Activated CD4-positive, alpha-beta T cell treated with anti-CD3 and anti-CD28 coated beads, Interleukin-2, amount 50 U/mL, for 16 hours (primary cell): Measurements from ENCODE around the gene NEAT1.
A peak's percentile ranks its signal among the peaks of the same experiment; 100 is the strongest.
"Not testable (repeated sequence)": the region's sequence is repeated elsewhere in the genome, so short reads cannot be mapped to it uniquely, and the experiment has no call there.

Experiments used
- DNase-seq: peaks from one replicate; pipeline ENCODE4 v3.0.0-alpha.2; 2020

NEAT1 gene

DNA sequence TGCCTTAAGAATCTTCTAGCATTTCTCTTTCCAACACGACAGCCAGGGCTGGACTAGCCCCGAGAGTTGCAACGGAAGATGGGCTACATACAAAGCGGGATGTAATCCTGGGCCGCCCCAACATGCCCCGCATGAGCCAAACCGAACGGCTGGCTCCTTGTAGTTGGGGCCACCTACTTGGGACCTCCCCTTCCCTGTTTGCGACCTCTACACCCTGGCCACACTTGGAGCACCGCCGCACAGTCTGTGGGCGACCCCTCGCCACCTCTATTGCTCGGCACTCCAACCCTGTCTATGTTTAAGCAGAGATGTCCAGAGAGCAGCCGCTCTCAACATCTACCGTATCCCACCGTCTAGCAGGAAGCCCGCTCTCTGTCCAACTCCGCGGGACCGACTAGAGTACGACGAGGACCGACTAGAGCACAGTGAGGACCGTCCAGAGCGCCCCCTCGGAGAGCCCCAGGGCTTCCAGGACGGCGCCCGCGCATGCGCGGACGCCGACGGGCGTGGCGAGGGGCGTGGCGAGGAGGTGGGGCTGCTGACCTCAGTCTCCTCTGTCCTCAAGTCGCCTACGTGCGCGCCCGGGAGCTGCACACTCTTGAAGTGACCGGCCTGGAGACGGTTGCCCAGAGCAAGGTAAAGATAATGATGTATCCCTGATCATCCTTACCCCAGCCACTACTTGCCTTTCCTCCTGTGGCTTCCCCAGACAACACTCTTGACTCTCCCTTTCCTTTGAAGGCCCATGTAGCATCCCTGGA is 32.3 kb downstream of the NEAT1 start:
- DNase-seq, result peak; percentile 89

GRCh38 chr11:65456418-65456817 is 33.8 kb downstream of the NEAT1 start:
- no peak for DNase-seq

- DNase-seq, result no peak
Observed at GRCh38 chr11:65459552-65459951, 37.0 kb downstream of the NEAT1 start.

DNA sequence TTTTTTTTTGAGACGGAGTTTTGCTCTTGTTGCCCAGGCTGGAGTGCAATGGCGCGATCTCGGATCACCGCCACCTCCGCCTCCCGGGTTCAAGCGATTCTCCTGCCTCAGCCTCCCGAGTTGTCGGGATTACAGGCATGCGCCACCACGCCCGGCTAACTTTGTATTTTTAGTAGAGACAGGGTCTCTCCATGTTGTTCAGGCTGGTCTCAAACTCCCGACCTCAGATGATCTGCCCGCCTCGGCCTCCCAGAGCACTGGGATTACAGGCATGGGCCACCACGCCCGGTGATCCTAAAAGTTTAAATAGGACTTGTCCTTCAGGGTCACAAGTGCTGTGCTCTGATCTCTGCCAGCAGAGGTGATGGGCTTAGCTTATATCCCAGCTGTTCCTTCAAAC is 42.9 kb downstream of the NEAT1 start:
- not testable (repeated sequence) for DNase-seq

DNA sequence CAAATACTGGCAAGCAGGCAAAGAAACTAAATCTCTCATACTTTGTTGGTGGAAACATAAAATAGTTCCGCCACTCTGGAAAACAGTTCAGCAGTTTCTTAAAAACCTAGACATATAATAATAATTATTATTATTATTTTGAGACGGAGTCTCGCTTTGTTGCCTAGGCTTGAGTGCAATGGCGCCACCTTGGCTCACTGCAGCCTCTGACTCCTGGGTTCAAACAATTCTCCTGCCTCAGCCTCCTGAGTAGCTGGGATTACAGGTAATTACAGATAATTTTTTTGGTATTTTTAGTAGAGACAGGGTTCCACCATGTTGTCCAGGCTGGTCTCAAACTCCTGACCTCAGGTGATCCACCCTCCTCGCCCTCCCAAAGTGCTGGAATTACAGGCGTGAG is 44.7 kb downstream of the NEAT1 start:
- not testable (repeated sequence) for DNase-seq

DNA sequence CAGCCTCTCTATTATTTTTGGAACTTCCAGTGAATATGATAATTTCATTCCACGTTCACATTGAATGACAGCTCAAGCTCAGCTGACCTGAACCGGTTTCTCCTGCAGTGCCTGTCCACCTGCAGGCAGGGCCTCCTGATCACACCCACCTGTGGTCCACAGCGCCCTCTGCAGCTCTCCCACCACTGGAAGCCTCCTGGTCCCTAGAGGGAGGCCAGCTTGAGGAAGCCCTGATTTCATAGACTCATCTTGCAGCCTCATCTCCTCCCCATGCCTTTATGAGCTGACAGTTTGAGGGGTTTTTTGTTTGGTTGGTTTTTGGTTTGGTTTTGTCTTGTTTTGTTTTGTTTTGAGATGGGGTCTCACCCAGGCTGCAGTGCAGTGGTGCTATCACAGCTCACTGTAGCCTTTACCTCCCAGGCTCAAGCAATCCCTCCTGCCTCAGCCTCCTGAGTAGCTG is 46.3 kb downstream of the NEAT1 start:
- peak; percentile 71 for DNase-seq

GRCh38 chr11:65470433-65471049 is 47.9 kb downstream of the NEAT1 start:
- no peak for DNase-seq

DNA sequence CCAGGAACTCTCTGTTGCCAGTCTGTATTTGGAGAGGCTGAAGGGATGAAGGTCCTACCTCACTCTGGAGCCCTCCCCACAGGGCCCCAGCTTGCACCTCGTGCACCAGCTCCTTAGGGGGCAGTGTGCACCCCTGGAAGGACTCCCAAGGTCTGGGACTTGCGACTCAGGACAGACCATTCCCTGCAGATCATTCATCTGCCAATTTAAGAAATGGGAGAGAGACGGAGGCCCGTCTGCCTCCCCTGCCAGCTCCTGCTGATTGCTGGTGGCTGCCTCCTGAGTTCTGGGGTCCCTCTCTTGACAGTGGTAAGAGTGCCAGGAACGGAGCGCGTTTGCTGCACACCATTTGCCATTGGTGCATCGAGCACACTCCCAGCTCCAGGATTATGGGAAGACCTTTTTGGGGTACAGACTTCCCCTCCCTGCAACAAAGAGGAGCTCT is 48.9 kb downstream of the NEAT1 start:
- DNase-seq, result no peak

DNA sequence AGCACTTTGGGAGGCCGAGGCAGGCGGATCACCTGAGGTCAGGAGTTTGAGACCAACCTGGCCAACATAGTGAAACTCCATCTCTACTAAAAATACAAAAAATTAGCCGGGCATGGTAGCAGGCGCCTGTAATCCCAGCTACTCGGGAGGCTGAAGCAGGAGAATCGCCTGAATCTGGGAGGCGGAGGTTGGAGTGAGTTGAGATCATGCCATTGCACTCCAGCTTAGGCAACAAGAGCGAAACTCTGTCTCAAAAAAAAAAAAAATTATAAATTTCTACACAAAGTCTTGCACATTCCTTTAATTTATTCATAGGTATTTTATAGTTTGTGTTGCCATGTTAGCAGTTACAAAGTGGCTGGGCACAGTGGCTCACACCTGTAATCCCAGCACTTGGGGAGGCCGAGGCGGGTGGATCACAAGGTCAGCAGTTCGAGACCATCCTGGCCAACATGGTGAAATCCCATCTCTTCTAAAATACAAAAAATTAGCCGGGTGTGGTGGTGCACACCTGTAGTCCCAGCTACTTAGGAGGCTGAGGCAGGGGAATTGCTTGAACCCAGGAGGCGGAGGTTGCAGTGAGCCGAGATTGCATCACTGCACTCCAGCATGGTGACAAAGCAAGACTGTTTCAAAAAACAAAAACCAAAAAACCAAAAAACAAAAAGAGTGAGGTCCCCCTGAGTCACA is 50.1 kb downstream of the NEAT1 start:
- DNase-seq, result not testable (repeated sequence)

DNA sequence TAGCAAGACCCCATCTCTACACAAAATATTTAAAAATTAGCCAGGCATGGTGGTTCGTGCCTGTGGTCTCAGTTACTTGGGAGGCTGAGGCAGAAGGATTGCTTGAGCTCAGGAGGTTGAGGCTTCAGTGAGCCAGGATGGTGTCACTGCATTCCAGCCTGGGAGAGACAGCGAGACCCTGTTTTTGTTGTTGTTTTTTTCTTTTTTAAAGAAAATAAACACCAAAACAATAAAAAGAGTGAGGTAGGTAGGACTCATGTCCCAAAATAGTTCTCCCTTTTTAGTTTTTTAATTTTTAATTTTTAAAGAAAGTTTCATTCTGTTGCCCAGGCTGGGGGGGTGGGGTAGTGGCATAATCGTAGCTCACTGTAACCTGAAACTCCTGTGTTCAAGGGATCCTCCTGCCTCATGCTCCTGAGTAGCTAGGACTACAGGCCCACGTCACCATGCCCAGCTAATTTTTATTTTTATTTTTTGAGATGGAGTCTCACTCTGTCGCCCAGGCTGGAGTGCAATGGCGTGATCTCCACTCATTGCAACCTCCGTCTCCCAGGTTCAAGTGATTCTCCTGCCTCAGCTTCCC is 50.8 kb downstream of the NEAT1 start:
- no peak for DNase-seq

DNA sequence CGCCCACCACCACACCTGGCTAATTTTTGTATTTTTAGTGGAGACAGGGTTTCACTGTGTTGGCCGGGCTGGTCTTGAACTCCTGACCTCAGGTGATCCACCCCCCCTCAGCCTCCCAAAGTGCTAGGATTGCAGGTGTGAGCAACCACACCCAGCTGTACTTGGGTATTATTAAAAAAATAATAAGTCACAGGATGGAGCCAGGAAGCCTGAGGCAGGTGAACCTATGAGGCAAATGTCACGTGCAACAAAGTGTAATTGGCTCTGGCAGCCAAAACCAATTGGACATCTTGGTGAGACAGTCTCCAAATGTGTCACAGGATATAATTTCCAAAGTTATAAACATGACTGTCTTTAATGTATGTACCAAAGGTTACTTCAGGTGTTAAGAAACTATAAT is 52.3 kb downstream of the NEAT1 start:
- DNase-seq, result no peak

DNA sequence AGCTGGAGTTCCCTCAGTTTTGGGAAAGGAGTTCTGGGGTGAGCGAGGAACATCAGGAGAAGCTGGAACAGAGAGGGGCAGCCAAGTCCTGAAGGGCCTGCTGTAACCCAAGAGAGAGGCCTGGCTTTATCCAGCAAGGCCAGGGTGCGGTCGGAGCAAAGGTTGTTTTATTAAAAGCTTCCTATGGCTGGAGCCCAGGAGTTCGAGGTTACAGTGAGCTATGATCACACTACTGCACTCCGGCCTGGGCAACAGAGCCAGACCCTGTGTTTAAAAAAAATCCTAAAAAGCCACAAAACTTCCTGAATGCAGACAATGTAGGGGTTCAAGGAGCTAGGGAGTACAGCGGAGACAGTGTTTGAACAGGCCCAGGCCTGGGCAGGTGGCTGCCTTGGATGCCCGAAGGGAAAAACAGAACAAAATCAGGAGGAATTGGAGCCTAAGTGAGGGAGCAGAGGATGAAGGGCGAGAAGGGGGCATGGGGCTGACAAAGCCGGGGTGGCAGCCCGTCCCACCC is 54.1 kb downstream of the NEAT1 start:
- DNase-seq, result no peak

DNA sequence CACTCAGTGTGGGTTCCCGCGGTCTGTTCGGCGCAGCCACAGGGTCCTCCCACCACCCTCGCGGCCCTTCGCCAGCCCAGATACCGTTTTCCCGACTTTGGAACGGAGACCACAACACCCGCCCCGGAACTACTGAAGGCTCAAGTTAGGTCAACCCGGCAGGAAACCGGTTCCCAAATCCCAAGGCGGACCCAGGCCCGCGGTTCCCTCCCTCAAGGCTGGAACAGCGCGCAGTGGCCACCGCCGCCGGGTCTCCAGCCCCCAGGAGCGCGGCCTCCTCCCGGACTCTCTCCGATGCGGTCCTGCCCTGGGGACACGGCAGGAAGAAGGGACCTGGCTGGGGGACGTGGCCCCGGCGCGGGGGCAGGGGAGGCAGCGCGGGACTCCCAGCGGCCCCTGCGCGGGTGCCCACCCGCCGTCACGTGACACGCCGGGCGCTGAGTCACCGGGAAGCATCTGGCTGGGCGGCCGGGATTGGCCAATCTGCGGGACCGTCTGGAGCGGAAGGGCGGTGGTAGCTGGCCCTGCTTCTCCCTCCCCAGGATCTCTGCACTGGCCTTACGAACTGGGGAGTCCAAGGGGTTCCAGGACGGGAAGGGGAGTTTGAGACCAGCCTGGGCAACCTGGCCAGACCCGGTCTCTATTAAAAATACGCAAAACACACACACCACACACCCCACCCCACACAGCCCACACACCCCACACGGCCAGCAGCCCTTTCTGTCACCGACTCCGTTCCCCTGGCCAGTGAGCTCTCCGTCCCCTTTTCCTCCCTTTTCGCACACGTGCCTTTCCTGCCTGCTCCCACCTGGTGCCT is 54.8 kb downstream of the NEAT1 start:
- peak; percentile 95 for DNase-seq

DNA sequence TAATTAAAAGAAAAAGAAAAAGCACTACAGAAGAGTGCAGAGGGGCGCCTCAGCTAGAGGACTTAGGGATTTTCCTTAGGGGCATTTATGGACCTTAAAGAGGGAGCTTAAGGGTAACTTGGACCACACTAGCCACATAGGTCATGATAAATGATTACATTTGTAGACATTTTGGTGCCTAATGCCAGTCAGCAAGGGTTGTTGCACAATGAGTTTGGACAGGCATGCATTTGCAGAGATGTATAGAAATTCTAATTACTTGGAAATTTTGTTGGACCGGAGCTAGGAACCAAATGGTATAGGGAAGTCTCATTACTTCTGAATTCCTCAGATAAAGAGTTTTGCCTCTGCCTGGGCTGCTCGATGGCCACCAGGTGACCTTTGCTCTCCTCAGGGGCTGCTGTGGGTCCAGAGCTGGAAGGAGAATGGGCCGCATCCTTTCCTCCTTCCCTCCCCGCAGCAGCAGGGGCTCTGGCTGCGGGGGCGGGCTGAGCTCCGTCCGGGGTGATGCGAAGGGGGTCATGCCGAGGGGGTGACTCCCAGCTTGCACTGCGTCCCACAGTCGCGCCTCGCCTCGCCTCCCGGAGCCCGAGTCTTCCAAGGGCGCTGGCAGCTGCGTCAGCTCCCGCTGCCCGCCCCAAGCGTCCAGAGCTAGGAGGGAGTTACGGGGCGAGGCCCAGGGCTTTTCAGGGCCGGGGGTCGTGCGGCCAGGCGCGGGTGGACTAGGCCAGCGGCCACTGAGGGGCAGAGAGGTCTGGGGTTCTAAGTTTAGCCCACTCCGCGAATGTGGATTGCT is 56.0 kb downstream of the NEAT1 start:
- DNase-seq, result no peak

DNA sequence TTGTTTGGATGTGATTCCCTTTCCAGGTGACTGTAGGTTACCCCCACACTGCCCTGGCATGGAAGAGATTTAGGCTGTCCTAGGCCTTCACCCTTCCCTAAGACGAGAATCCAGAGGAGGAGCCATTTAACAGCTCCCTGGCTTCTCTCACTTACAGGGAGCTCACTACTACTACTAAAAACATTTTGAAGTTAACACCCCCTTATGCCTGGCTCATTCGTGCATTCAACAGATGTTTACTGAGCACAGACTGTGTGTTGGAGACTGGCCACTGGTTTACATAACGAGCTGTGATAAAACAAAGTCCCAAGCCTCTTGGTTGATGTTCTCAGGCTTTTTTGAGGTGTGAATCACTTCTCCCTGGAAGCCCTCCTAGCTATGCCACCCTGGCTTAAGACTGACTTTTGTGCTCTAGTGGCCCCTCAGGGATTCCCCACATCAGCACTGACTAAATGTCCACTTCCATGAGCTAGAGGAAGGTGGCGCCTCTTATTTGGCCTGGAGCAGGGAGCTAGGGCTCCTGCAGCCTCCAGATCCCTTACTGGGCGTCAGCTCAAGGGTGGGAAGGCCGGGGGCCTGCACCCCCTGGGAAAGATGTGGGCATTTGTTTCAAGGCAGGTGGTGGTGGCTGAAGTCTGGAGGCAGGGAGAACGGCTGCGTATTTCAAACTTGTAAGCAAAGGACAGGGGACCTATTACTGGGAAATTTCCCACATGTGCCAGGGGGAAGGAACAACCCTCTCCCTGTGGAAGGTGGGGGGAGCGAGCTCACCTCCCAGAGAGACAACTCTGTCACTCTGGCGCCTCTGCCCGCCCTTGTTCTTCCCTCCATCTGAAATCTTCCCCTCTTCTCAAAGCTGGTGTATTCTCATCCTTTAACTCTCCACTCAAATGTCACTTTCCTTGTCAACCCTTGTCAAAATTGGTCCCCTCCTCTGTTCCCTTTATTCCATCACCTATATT is 56.9 kb downstream of the NEAT1 start:
- DNase-seq, result no peak

GRCh38 chr11:65482306-65482850 is 59.8 kb downstream of the NEAT1 start:
- DNase-seq, result no peak

DNA sequence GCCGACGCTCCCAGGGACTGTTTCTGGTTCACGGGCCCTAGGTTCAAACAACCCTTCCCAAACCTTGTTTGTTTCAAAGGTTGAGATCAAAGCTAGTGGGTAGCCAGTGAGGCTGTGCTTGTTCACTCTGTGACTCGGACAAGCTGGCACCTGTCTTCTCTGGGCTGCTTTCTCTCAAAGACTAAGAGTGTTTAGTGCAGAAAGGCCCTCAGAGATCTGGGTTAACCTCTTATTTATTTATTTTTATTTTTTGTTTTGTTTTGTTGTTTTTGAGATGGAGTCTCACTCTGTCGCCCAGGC is 63.3 kb downstream of the NEAT1 start:
- no peak for DNase-seq

GRCh38 chr11:65486570-65487466 is 64.2 kb downstream of the NEAT1 start:
- no peak for DNase-seq
